SJCRH30 (cell line): ENCODE results near the gene PABPN1. TPM values are rescaled to one million over a fixed set of nuclear protein-coding genes. Genes with fewer than 3 reads are reported as not detected.
A peak's percentile ranks its signal among the peaks of the same experiment; 100 is the strongest.
"Not testable (repeated sequence)": the region's sequence is repeated elsewhere in the genome, so short reads cannot be mapped to it uniquely, and the experiment has no call there.

Experiments
- DNase-seq, 2 experiments: peaks; one replicate each; pipeline ENCODE4 v3.0.0-alpha.2; 2015 to 2020
- H3K27ac ChIP-seq: fragments of 250-450 bp; sonication (Bioruptor Pico); 2 replicates; pipeline ENCODE4 v1.5.1; 2020; ENCODE audit warnings: mild to moderate bottlenecking, moderate library complexity
- H3K27me3 ChIP-seq: fragments of 250-450 bp; sonication (Bioruptor Pico); 2 replicates; pipeline ENCODE4 v1.5.1; 2020; ENCODE audit warnings: mild to moderate bottlenecking, moderate library complexity
- H3K36me3 ChIP-seq: fragments of 250-450 bp; sonication (Bioruptor Pico); 2 replicates; pipeline ENCODE4 v1.5.1; 2020; ENCODE audit warnings: mild to moderate bottlenecking, moderate library complexity
- H3K4me1 ChIP-seq: fragments of 250-450 bp; sonication (Bioruptor Pico); 2 replicates; pipeline ENCODE4 v1.5.1; 2020; ENCODE audit warnings: mild to moderate bottlenecking, moderate library complexity
- H3K4me3 ChIP-seq: fragments of 250-450 bp; sonication (Bioruptor Pico); 2 replicates; pipeline ENCODE4 v1.5.1; 2020; ENCODE audit warnings: mild to moderate bottlenecking, moderate library complexity
- H3K9me3 ChIP-seq: fragments of 250-450 bp; sonication (Bioruptor Pico); replicated peaks from 2 replicates; pipeline ENCODE4 v1.5.1; 2020; ENCODE audit warnings: mild to moderate bottlenecking, moderate library complexity
- total RNA-seq: library from RNA; depleted of rRNA; stranded (reverse); fragments of >200 nt; shearing (Covaris generic); gene quantifications from 2 replicates; pipeline ENCODE4 v1.2.3, GENCODE V29; 2014

PABPN1 gene
- total RNA-seq, 1 experiment from 2014 or later: 141 TPM

GRCh38 chr14:23308721-23309445 is 12.4 kb upstream of the PABPN1 start:
- Histone ChIP-seq H3K27ac (no peak overlapping the region), H3K4me3 (no peak overlapping the region), H3K9me3 (no peaks in the 10 kb centered on the region), H3K4me1 (no peaks in the 10 kb centered on the region; the same call in 1 of the 2 replicates), H3K27me3 (no peaks in the 10 kb centered on the region), H3K36me3 (peaks cover 33% of the 10 kb centered on the region)
- DNase-seq: no peak

GRCh38 chr14:23310546-23310945 is 10.7 kb upstream of the PABPN1 start:
- peaks cover 33% of the 10 kb centered on the region for H3K36me3 ChIP-seq
- H3K9me3 ChIP-seq: no peaks in the 10 kb centered on the region
- DNase-seq: no peak
- no peaks in the 10 kb centered on the region; the same call in 1 of the 2 replicates for H3K4me1 ChIP-seq
- no peak overlapping the region for H3K27ac ChIP-seq
- no peaks in the 10 kb centered on the region for H3K27me3 ChIP-seq
- H3K4me3 ChIP-seq: no peak overlapping the region

- Histone ChIP-seq H3K36me3 (peaks cover 15% of the 10 kb centered on the region), H3K4me3 (no peak overlapping the region), H3K9me3 (no peaks in the 10 kb centered on the region), H3K4me1 (peaks cover 7% of the 10 kb centered on the region), H3K27ac (no peak overlapping the region), H3K27me3 (no peaks in the 10 kb centered on the region)
- DNase-seq: no peak
These were observed 5.0 kb upstream of the PABPN1 start for GRCh38 chr14:23316300-23316699.

GRCh38 chr14:23319746-23320583 is 1.3 kb upstream of the PABPN1 start:
- Histone ChIP-seq H3K4me3 (peak overlapping the region; percentile 47), H3K9me3 (no peaks in the 10 kb centered on the region), H3K27ac (peak overlapping the region; percentile 56), H3K4me1 (peaks cover 10% of the 10 kb centered on the region), H3K27me3 (no peaks in the 10 kb centered on the region), H3K36me3 (peaks cover 31% of the 10 kb centered on the region)
- no peak for DNase-seq

- peak overlapping the region; percentile 91 for H3K27ac ChIP-seq
- H3K36me3 ChIP-seq: peaks cover 33% of the 10 kb centered on the region
- peak overlapping the region; percentile 99 for H3K4me3 ChIP-seq
- H3K9me3 ChIP-seq: no peaks in the 10 kb centered on the region
- no peaks in the 10 kb centered on the region for H3K27me3 ChIP-seq
- peak; percentile 44 to 59 for DNase-seq
- H3K4me1 ChIP-seq: peaks cover 10% of the 10 kb centered on the region
These were observed 603 bp downstream of the PABPN1 start for GRCh38 chr14:23321572-23322547.

GRCh38 chr14:23322568-23323517 is 1.6 kb downstream of the PABPN1 start:
- Histone ChIP-seq H3K27me3 (no peaks in the 10 kb centered on the region), H3K27ac (peak overlapping the region; percentile 91), H3K36me3 (peaks cover 33% of the 10 kb centered on the region), H3K4me1 (peaks cover 10% of the 10 kb centered on the region), H3K4me3 (peak overlapping the region; percentile 99), H3K9me3 (no peaks in the 10 kb centered on the region)
- DNase-seq: no peak

GRCh38 chr14:23323838-23324454 is 2.7 kb downstream of the PABPN1 start:
- no peak for DNase-seq
- no peaks in the 10 kb centered on the region for H3K9me3 ChIP-seq
- H3K27me3 ChIP-seq: no peaks in the 10 kb centered on the region; the same call in 1 of the 2 replicates
- peaks cover 10% of the 10 kb centered on the region for H3K4me1 ChIP-seq
- no peak overlapping the region for H3K4me3 ChIP-seq
- no peak overlapping the region for H3K27ac ChIP-seq
- H3K36me3 ChIP-seq: peaks cover 33% of the 10 kb centered on the region

GRCh38 chr14:23324455-23324846 is 3.2 kb downstream of the PABPN1 start:
- no peaks in the 10 kb centered on the region; the same call in 1 of the 2 replicates for H3K27me3 ChIP-seq
- H3K9me3 ChIP-seq: no peaks in the 10 kb centered on the region
- H3K4me3 ChIP-seq: no peak overlapping the region
- peaks cover 10% of the 10 kb centered on the region for H3K4me1 ChIP-seq
- no peak overlapping the region for H3K27ac ChIP-seq
- DNase-seq: no peak
- H3K36me3 ChIP-seq: peaks cover 33% of the 10 kb centered on the region

- Histone ChIP-seq H3K9me3 (no peaks in the 10 kb centered on the region), H3K27me3 (no peaks in the 10 kb centered on the region; the same call in 1 of the 2 replicates), H3K27ac (no peak overlapping the region), H3K36me3 (peaks cover 33% of the 10 kb centered on the region), H3K4me3 (no peak overlapping the region), H3K4me1 (peaks cover 8% of the 10 kb centered on the region)
- no peak for DNase-seq
These were observed 3.7 kb downstream of the PABPN1 start for GRCh38 chr14:23324993-23325392.

- not testable (repeated sequence) for H3K4me3 ChIP-seq, H3K9me3 ChIP-seq, DNase-seq, H3K4me1 ChIP-seq, H3K27ac ChIP-seq, H3K27me3 ChIP-seq
- H3K36me3 ChIP-seq: peaks cover 33% of the 10 kb centered on the region
These were observed 4.5 kb downstream of the PABPN1 start for GRCh38 chr14:23325746-23326145.

- DNase-seq: no peak
- peaks cover 8% of the 10 kb centered on the region; the same call in 1 of the 2 replicates for H3K27me3 ChIP-seq
- no peaks in the 10 kb centered on the region for H3K9me3 ChIP-seq
- no peak overlapping the region for H3K27ac ChIP-seq
- H3K4me1 ChIP-seq: peaks cover 3% of the 10 kb centered on the region; the same call in 1 of the 2 replicates
- peaks cover 33% of the 10 kb centered on the region for H3K36me3 ChIP-seq
- no peak overlapping the region for H3K4me3 ChIP-seq
These were observed 5.5 kb downstream of the PABPN1 start for GRCh38 chr14:23326491-23327332.

- Histone ChIP-seq H3K4me3 (no peak overlapping the region), H3K4me1 (no peaks in the 10 kb centered on the region), H3K9me3 (no peaks in the 10 kb centered on the region), H3K27me3 (peaks cover 8% of the 10 kb centered on the region; the same call in 1 of the 2 replicates), H3K27ac (no peak overlapping the region), H3K36me3 (peaks cover 19% of the 10 kb centered on the region)
- peak; percentile 67 to 91 for DNase-seq
These were observed 6.9 kb downstream of the PABPN1 start for GRCh38 chr14:23327947-23328744.
